ENCODE data around the gene NSD1. TPM values are rescaled to one million over a fixed set of nuclear protein-coding genes. Genes with fewer than 3 reads are reported as not detected.

NSD1 gene
- total RNA-seq, 1 experiment from 2014 or later, result 58.8 TPM

GRCh38 chr5:177142778-177143177 lies 9.2 kb downstream of the NSD1 start:
- Histone ChIP-seq H3K27ac (ENCODE audit: low read depth, low read length) (no peak overlapping the region), H4K20me1 (ENCODE audit: insufficient read depth) (peaks cover 4% of the 10 kb centered on the region; the same call in 1 of the 2 replicates), H2AFZ (ENCODE audit: low read depth, low read length, poor library complexity, severe bottlenecking) (no peak overlapping the region), H3K27me3 (ENCODE audit: insufficient read depth, low read length) (no peaks in the 10 kb centered on the region), H3K4me3 (replicated peaks in 1 of 2; ENCODE audit: low read depth in 1 of 2, low read length in 2 of 2) (no peak overlapping the region), H3K36me3 (ENCODE audit: control insufficient read depth in 1 of 2, insufficient read depth in 2 of 2, low read length in 2 of 2) (peaks cover 12 to 26% of the 10 kb centered on the region in 2 experiments; a peak in 3 of 4 replicates), H3K79me2 (ENCODE audit: insufficient read depth, low read length) (peaks cover 91% of the 10 kb centered on the region), H3K4me2 (ENCODE audit: low read length) (no peak overlapping the region), H3K9ac (ENCODE audit: low read length) (no peak overlapping the region), H3K9me2 (ENCODE audit: insufficient read depth) (no peaks in the 10 kb centered on the region), H3K4me1 (ENCODE audit: control insufficient read depth in 1 of 2, insufficient read depth in 2 of 2, low read length in 2 of 2) (no peaks in the 10 kb centered on the region), H3K9me3 (ENCODE audit: control insufficient read depth in 1 of 2, insufficient read depth in 1 of 2, low read depth in 1 of 2, low read length in 2 of 2) (no peaks in the 10 kb centered on the region)
- ATAC-seq (no peak), DNase-seq (ENCODE audit: low read depth, low spot score) (no peak)
- RAD21 ChIA-PET (ENCODE audit: low non-redundant PET in 1 of 2, low total read pairs in 2 of 2, uncharacterized antibody in 2 of 2, unreplicated experiment in 2 of 2), result no interaction called here
- intact Hi-C loops (cut with micrococcal nuclease), result no loop called here
- TF ChIP-seq JUND (IDR thresholded peaks at IDR 0.05), result no peak
- TF ChIP-seq POLR2AphosphoS5 (IDR thresholded peaks at IDR 0.05; ENCODE audit: low read depth, low read length), result no peak
- no peak for TF ChIP-seq EGR1 (IDR thresholded peaks at IDR 0.05; ENCODE audit: low read depth)
- TF ChIP-seq ZNF274 (IDR thresholded peaks at IDR 0.05; ENCODE audit: low read depth, low read length), result no peak
- TF ChIP-seq REST (IDR thresholded peaks at IDR 0.05; ENCODE audit: low read depth), result no peak
- TF ChIP-seq ZFX (IDR thresholded peaks at IDR 0.05), result no peak
- TF ChIP-seq YY1 (IDR thresholded peaks at IDR 0.05; ENCODE audit: extremely low read depth, insufficient replicate concordance, low read depth, low read length), result no peak
- no peak for TF ChIP-seq TCF7L2 (IDR thresholded peaks at IDR 0.05; ENCODE audit: borderline replicate concordance, extremely low read depth, insufficient read depth, insufficient read length)
- no peak for TF ChIP-seq EZH2phosphoT487 (IDR thresholded peaks at IDR 0.05; ENCODE audit: borderline replicate concordance)
- TF ChIP-seq SIN3A (IDR thresholded peaks at IDR 0.05; ENCODE audit: low read depth), result no peak
- POLR2A ChIA-PET, result interaction anchor here (1.0 kb wide), 1 partner anchor 11 kb away, joined by 3 read pairs; no protein-coding TSS in a partner anchor
- no TSS peak for BruUV-seq (replicated peaks)
- CTCF ChIA-PET, result no interaction called here

All from HCT116 (cell line).